Measurements from ENCODE around the gene OTULINL.

OTULINL gene

GRCh38 chr5:14603141-14603540, 21.5 kb downstream of the OTULINL start:
- no peak for DNase-seq

GRCh38 chr5:14607104-14607503, 25.5 kb downstream of the OTULINL start:
- DNase-seq, result no peak

GRCh38 chr5:14608169-14608568, 26.6 kb downstream of the OTULINL start:
- no peak for DNase-seq

GRCh38 chr5:14611737-14612136, 30.1 kb downstream of the OTULINL start:
- no peak for DNase-seq

GRCh38 chr5:14614490-14614889, 32.9 kb downstream of the OTULINL start:
- DNase-seq, result no peak

GRCh38 chr5:14615365-14615764, 33.8 kb downstream of the OTULINL start:
- no peak for DNase-seq

- DNase-seq, result no peak
Observed at GRCh38 chr5:14617441-14617840, 35.8 kb downstream of the OTULINL start.

GRCh38 chr5:14627270-14627669, 45.7 kb downstream of the OTULINL start:
- DNase-seq, result no peak

GRCh38 chr5:14628346-14628745, 46.8 kb downstream of the OTULINL start:
- no peak for DNase-seq

GRCh38 chr5:14630671-14631070, 49.1 kb downstream of the OTULINL start:
- DNase-seq, result no peak

- no peak for DNase-seq
Observed at GRCh38 chr5:14635656-14636055, 54.1 kb downstream of the OTULINL start.

- DNase-seq, result no peak
Observed at GRCh38 chr5:14640765-14641164, 59.2 kb downstream of the OTULINL start.

- DNase-seq, result no peak
Observed at GRCh38 chr5:14644623-14645237, 63.1 kb downstream of the OTULINL start.

GRCh38 chr5:14650052-14650451, 68.5 kb downstream of the OTULINL start:
- DNase-seq, result no peak

- no peak for DNase-seq
Observed at GRCh38 chr5:14655146-14655741, 73.7 kb downstream of the OTULINL start.

- DNase-seq, result no peak
Observed at GRCh38 chr5:14656898-14657297, 75.3 kb downstream of the OTULINL start.

GRCh38 chr5:14659821-14660607, 78.4 kb downstream of the OTULINL start:
- no peak for DNase-seq

- no peak for DNase-seq
Observed at GRCh38 chr5:14660833-14661232, 79.2 kb downstream of the OTULINL start.
